ENCODE results near the gene GATB. TPM values are rescaled to one million over a fixed set of nuclear protein-coding genes. Genes with fewer than 3 reads are reported as not detected.

Gene GATB
- total and polyA plus RNA-seq, 2 of the 4 experiments (the other 2 are of a cell fraction): 18.7 to 20.3 TPM

GRCh38 chr4:151661873-151662272, 98.9 kb downstream of the GATB start:
- Histone ChIP-seq H3K27me3 (ENCODE audit: control insufficient read depth, insufficient read depth, low read length) (peaks cover 2% of the 10 kb centered on the region; the same call in 1 of the 2 replicates), H2BK20ac (ENCODE audit: low read depth, low read length) (no peak overlapping the region), H3K4ac (ENCODE audit: low read depth, low read length) (no peak overlapping the region), H3K27ac (ENCODE audit: insufficient read depth, low read length) (no peak overlapping the region), H3K14ac (replicated peaks; ENCODE audit: low read depth, low read length) (no peak overlapping the region), H3K9ac (ENCODE audit: low read depth, low read length) (no peak overlapping the region), H2AFZ (replicated peaks; ENCODE audit: low read length, poor library complexity) (no peak overlapping the region), H2BK15ac (ENCODE audit: low read depth, low read length) (no peak overlapping the region), H2AK5ac (ENCODE audit: low read depth, low read length) (no peak overlapping the region), H3K56ac (ENCODE audit: extremely low read depth, insufficient read depth, low read length) (no peak overlapping the region), H2AK9ac (replicated peaks; ENCODE audit: low read depth, low read length, poor library complexity) (no peak overlapping the region), H3K9me1 (ENCODE audit: insufficient read depth, low read length) (peaks cover 3% of the 10 kb centered on the region), H2BK5ac (ENCODE audit: low read depth, low read length, poor library complexity, severe bottlenecking) (no peak overlapping the region), H2BK120ac (ENCODE audit: low read depth, low read length) (no peak overlapping the region), H3K9me3 (ENCODE audit: control insufficient read depth, insufficient read depth, low read length) (no peaks in the 10 kb centered on the region), H3K79me1 (ENCODE audit: low read depth in 1 of 2, low read length in 2 of 2) (no peaks in the 10 kb centered on the region), H4K8ac (ENCODE audit: low read depth in 2 of 2, low read length in 2 of 2) (no peak overlapping the region), H4K20me1 (ENCODE audit: insufficient read depth, low read length) (no peaks in the 10 kb centered on the region), H3K4me1 (ENCODE audit: control insufficient read depth, insufficient read depth, low read length) (peaks cover 5% of the 10 kb centered on the region), H3K23ac (ENCODE audit: low read depth, low read length) (no peak overlapping the region), H3K36me3 (ENCODE audit: control insufficient read depth, insufficient read depth, low read length) (no peaks in the 10 kb centered on the region), H4K5ac (ENCODE audit: low read depth, low read length) (no peak overlapping the region), H3K4me3 (ENCODE audit: insufficient read depth, low read depth, low read length) (no peak overlapping the region), H4K91ac (ENCODE audit: insufficient read depth, low read depth, low read length) (no peak overlapping the region), H3K18ac (ENCODE audit: low read depth, low read length) (no peak overlapping the region), H3K4me2 (ENCODE audit: low read depth, low read length) (no peak overlapping the region)
- no peak for TF ChIP-seq MAZ (IDR thresholded peaks at IDR 0.05; ENCODE audit: borderline replicate concordance, low read depth, low read length)
- no peak for TF ChIP-seq USF2 (IDR thresholded peaks at IDR 0.05; ENCODE audit: low read depth, low read length)
- no peak for TF ChIP-seq CEBPB (IDR thresholded peaks at IDR 0.05; ENCODE audit: low read depth, low read length)
- TF ChIP-seq CHD1 (IDR thresholded peaks at IDR 0.05; ENCODE audit: low read depth, low read length): no peak
- TF ChIP-seq FOS (IDR thresholded peaks at IDR 0.05; ENCODE audit: low read depth, low read length): no peak
- no peak for TF ChIP-seq MAFK (IDR thresholded peaks at IDR 0.05; ENCODE audit: low read depth, low read length)
- no peak for TF ChIP-seq NFE2L2 (IDR thresholded peaks at IDR 0.05; ENCODE audit: low read depth, low read length)
- TF ChIP-seq, protein P1, sequence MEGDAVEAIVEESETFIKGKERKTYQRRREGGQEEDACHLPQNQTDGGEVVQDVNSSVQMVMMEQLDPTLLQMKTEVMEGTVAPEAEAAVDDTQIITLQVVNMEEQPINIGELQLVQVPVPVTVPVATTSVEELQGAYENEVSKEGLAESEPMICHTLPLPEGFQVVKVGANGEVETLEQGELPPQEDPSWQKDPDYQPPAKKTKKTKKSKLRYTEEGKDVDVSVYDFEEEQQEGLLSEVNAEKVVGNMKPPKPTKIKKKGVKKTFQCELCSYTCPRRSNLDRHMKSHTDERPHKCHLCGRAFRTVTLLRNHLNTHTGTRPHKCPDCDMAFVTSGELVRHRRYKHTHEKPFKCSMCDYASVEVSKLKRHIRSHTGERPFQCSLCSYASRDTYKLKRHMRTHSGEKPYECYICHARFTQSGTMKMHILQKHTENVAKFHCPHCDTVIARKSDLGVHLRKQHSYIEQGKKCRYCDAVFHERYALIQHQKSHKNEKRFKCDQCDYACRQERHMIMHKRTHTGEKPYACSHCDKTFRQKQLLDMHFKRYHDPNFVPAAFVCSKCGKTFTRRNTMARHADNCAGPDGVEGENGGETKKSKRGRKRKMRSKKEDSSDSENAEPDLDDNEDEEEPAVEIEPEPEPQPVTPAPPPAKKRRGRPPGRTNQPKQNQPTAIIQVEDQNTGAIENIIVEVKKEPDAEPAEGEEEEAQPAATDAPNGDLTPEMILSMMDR (conservative IDR thresholded peaks at IDR 0.05; ENCODE audit: low read depth, low read length): no peak
- TF ChIP-seq MXI1 (IDR thresholded peaks at IDR 0.05; ENCODE audit: borderline replicate concordance, low read depth, low read length): no peak
- TF ChIP-seq RFX5 (IDR thresholded peaks at IDR 0.05; ENCODE audit: low read depth, low read length): no peak
- TF ChIP-seq ELK1 (IDR thresholded peaks at IDR 0.05; ENCODE audit: borderline replicate concordance, low read depth, low read length): no peak
- no peak for TF ChIP-seq POLR2A (IDR thresholded peaks at IDR 0.05; ENCODE audit: low read depth, low read length)
- intact Hi-C loops (cut with micrococcal nuclease) (no loop called here), dilution Hi-C loops (cut with HindIII; ENCODE audit: low sequenced_read_pairs, unreplicated experiment) (no loop called here), in situ Hi-C loops (cut with MboI; ENCODE audit: low sequenced_read_pairs) (no loop called here)
- CTCF ChIA-PET: no interaction called here
- POLR2A ChIA-PET (ENCODE audit: unreplicated experiment): no interaction called here
- ATAC-seq (ENCODE audit: low read depth) (no peak), DNase-seq (no peak)
- BruUV-seq (replicated peaks): no TSS peak
- 100% methylated on average over 2 of the region's 7 CpGs; no CpG with 5 or more reads in 1 of the 2 experiments for WGBS, 2 experiments (ENCODE audit: extremely low coverage in 2 of 2, insufficient read length in 1 of 2)

Measured in IMR-90 (cell line).